Activated naive CD4-positive, alpha-beta T cell treated with anti-CD3 and anti-CD28 coated beads for 36 hours (primary cell): ENCODE data around the gene DNAH2. TPM values are rescaled to one million over a fixed set of nuclear protein-coding genes. Genes with fewer than 3 reads are reported as not detected.
"Not testable (repeated sequence)": the region's sequence is repeated elsewhere in the genome, so short reads cannot be mapped to it uniquely, and the experiment has no call there.

Experiments
- CTCF ChIA-PET: fragments of 350-600 bp; sonication (Branson Sonifier 250); formaldehyde crosslinking; loops from one replicate; lab custom pipeline; 2021; ENCODE audit warnings: antibody characterized with exemption; lab: Charles Lee
- DNase-seq: peaks from one replicate; pipeline ENCODE4 v3.0.0-alpha.2; 2020
- H3K27ac Mint-ChIP-seq: one replicate; pipeline ENCODE4 v1.8.0; 2021; ENCODE audit warnings: mild to moderate bottlenecking, mixed read lengths
- H3K27me3 Mint-ChIP-seq: one replicate; pipeline ENCODE4 v1.8.0; 2021; ENCODE audit warnings: low read depth, mixed read lengths
- H3K36me3 Mint-ChIP-seq: one replicate; pipeline ENCODE4 v1.8.0; 2021; ENCODE audit warnings: low read depth, mixed read lengths
- H3K4me1 Mint-ChIP-seq: one replicate; pipeline ENCODE4 v1.8.0; 2021; ENCODE audit warnings: low read depth, mixed read lengths
- H3K4me3 Mint-ChIP-seq: one replicate; pipeline ENCODE4 v1.8.0; 2021; ENCODE audit warnings: mild to moderate bottlenecking, moderate library complexity, mixed read lengths
- H3K9me3 Mint-ChIP-seq: one replicate; pipeline ENCODE4 v1.8.0; 2021; ENCODE audit warnings: mixed read lengths
- intact Hi-C: fragments of 100-400 bp; cut with micrococcal nuclease; formaldehyde crosslinking; loops from one replicate; pipeline ENCODE4 v1.15.1; 2023
- total RNA-seq, 2 experiments: library from RNA; stranded (reverse); gene quantifications; one replicate each; pipeline ENCODE4 v1.2.3, GENCODE V29; 2021

Gene DNAH2
- total RNA-seq, 2 experiments from 2014 or later, result not detected

DNA sequence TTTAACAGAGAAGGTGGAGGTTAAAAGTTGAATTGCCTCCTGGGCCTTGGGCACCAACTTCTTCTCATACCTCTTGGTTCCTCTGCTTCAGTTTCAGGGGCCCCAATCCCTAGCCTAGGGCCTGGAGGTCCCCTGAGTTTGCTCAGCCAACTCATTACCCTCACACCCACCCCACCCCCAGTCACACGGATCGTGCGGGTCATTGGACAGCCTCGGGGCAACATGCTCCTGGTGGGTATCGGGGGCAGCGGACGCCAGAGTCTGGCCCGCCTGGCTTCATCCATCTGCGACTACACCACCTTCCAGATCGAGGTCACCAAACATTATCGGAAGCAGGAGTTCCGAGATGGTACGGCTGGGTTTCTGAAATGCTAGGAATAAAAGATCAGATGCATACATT lies 80.4 kb downstream of the DNAH2 start:
- Mint-ChIP-seq H3K9me3 (no peaks in the 10 kb centered on the region), H3K4me1 (no peaks in the 10 kb centered on the region), H3K27ac (no peak overlapping the region), H3K4me3 (no peak overlapping the region), H3K36me3 (no peaks in the 10 kb centered on the region), H3K27me3 (no peaks in the 10 kb centered on the region)
- DNase-seq, result no peak
- intact Hi-C loops, result no loop called here
- CTCF ChIA-PET, result no interaction called here

DNA sequence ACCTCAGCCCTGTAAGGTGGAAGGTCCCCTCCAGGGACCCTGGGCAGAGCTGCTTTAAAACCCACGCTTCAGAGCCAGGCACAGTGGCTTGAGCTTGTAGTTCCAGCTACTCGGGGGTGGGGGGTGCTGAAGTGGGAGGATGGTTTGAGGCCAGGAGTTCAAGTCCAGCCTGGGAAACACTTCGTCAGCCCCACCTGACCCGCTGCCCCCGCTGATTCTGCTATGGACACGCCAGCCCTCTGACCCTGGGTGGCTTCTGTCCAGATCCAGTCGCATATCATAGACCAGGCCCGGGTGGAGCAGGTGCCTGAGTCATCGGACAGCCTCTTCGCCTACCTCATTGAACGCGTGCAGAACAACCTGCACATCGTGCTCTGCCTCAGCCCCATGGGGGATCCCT lies 81.3 kb downstream of the DNAH2 start:
- Mint-ChIP-seq H3K27ac (no peak overlapping the region), H3K4me1 (no peaks in the 10 kb centered on the region), H3K27me3 (no peaks in the 10 kb centered on the region), H3K9me3 (no peaks in the 10 kb centered on the region), H3K4me3 (no peak overlapping the region), H3K36me3 (no peaks in the 10 kb centered on the region)
- no peak for DNase-seq
- CTCF ChIA-PET, result interaction anchor here (0.5 kb wide), 1 partner anchor 197 kb away, joined by 3 read pairs; no protein-coding TSS in a partner anchor
- intact Hi-C loops, result no loop called here

DNA sequence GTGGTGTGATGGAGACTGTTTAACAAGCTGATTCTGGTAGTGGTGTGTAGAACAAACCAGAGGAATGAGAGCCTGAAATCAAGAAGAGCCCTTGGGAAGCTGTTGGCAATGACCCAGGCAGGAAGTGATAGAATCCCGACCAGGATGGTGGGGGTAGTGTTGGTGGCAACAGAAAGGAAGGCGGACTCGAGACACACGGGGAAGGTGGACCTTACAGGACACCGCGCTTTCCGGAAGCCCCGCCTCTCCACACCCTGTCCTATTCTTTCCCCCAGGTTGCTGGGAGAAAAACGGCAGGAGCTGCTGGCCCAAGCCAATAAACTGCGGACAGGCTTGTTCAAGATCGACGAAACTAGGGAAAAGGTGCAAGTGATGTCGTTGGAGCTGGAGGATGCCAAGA lies 86.4 kb downstream of the DNAH2 start:
- no peak for DNase-seq
- no peak overlapping the region for H3K4me3 Mint-ChIP-seq
- no peaks in the 10 kb centered on the region for H3K9me3 Mint-ChIP-seq
- CTCF ChIA-PET, result interaction anchor here (0.6 kb wide), 1 partner anchor 21 kb away, joined by 3 read pairs; no protein-coding TSS in a partner anchor
- no peak overlapping the region for H3K27ac Mint-ChIP-seq
- intact Hi-C loops, result no loop called here
- no peaks in the 10 kb centered on the region for H3K36me3 Mint-ChIP-seq
- peaks cover 3% of the 10 kb centered on the region for H3K27me3 Mint-ChIP-seq
- no peaks in the 10 kb centered on the region for H3K4me1 Mint-ChIP-seq

DNA sequence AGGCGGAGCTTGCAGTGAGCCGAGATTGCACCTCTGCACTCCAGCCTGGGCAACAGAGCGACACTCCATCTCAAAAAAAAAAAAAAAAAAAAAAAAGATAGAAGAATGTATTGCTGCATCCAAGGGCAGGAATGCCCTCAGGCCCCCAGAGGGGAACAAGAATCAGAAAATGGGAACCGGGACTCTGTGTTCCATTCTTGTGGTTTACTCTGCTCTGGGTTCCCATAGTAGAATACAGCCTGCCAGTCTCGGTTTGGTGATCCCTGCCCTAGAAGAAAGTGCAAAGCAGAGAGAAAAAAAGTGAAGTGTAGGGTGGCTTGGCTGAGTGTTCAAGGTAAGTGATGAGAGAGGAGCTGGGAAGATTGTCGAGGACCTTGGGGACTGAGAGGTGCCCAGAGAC lies 89.0 kb downstream of the DNAH2 start:
- no peak overlapping the region for H3K4me3 Mint-ChIP-seq
- H3K9me3 Mint-ChIP-seq, result no peaks in the 10 kb centered on the region
- DNase-seq, result no peak
- peaks cover 5% of the 10 kb centered on the region for H3K4me1 Mint-ChIP-seq
- CTCF ChIA-PET, result no interaction called here
- H3K36me3 Mint-ChIP-seq, result no peaks in the 10 kb centered on the region
- intact Hi-C loops, result no loop called here
- no peak overlapping the region for H3K27ac Mint-ChIP-seq
- peaks cover 3% of the 10 kb centered on the region for H3K27me3 Mint-ChIP-seq

DNA sequence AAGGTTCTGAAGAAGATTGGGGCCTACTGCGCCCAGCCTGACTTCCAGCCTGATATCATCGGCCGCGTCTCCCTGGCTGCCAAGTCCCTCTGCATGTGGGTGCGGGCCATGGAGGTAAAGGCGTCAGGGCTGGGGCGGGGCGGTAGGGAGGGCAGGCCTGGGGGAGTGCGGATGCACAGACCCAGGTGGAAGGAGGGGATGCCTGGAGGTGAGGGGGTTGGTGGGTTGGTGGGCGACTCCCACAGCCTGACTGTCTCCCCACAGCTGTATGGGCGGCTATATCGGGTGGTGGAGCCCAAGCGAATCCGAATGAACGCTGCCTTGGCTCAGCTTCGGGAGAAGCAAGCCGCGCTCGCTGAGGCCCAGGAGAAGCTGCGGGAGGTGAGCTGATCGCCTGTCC lies 89.7 kb downstream of the DNAH2 start:
- intact Hi-C loops, result no loop called here
- Mint-ChIP-seq H3K4me3 (no peak overlapping the region), H3K4me1 (peaks cover 5% of the 10 kb centered on the region), H3K36me3 (no peaks in the 10 kb centered on the region), H3K9me3 (no peaks in the 10 kb centered on the region), H3K27ac (no peak overlapping the region), H3K27me3 (peaks cover 3% of the 10 kb centered on the region)
- CTCF ChIA-PET, result no interaction called here
- DNase-seq, result no peak

DNA sequence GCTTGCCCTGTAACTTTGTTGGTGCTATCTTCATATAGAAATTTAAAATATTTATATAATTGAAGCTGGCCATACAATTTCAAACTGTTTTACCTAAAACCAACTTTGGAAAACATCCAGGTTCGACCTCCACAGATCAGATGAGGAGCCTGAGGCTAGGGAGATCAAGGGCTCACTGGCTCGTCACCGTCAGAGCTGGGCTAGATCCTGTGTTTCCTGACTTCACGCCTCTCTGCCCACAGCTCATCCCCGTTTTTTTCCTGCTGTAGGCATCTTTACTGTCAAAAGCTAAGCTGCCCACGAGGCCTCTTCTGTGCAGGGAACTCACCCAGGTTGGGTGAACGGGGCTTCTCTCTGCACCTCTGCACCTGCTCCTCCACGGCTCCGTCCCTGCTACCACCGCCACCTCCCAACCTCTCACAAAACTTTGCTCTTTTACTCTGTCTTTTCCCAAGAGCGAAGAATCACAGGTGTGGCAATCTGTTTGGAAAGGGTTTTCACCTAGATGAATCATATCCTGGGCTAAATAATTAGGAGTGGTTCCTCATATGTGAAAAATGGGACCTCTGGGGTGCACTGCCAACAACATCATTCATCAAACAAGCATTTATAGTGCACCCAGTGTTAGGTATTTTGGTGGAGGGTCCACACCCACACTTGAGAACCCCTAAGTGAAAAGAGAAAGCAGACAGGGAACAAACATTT lies 91.7 kb downstream of the DNAH2 start:
- Mint-ChIP-seq H3K27me3 (peaks cover 3% of the 10 kb centered on the region), H3K4me1 (peaks cover 5% of the 10 kb centered on the region), H3K36me3 (no peaks in the 10 kb centered on the region), H3K27ac (no peak overlapping the region), H3K4me3 (no peak overlapping the region), H3K9me3 (no peaks in the 10 kb centered on the region)
- DNase-seq, result no peak
- CTCF ChIA-PET, result interaction anchor here (0.8 kb wide), 1 partner anchor 16 kb away, joined by 3 read pairs; no protein-coding TSS in a partner anchor
- intact Hi-C loops, result no loop called here

DNA sequence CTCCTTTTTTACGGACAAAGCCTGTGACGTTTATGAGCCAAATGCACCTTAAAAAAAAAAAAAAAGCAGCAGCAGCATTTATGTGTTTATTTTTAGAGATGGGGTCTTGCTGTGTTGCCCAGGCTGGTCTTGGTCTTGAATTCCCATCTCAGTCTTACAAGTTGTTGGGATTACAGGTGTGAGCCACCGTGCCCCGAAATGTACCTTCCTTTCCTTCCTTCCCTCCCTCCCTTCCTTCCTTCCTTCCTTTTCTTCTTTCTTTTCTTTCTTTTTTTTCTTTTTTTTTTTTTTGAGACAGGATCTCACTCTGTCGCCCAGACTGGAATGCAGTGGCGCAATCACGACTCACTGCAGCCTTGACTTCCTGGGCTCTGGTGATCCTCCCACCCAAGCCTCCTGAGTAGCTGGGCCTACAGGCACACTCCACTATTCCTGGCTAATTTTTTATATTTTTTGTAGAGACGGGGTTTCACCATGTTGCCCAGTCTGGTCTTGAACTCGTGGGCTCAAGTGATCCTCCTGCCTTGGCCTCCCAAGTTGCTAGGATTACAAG lies 92.3 kb downstream of the DNAH2 start:
- intact Hi-C loops, H3K4me3 Mint-ChIP-seq, H3K27ac Mint-ChIP-seq, H3K27me3 Mint-ChIP-seq, H3K4me1 Mint-ChIP-seq, H3K36me3 Mint-ChIP-seq, DNase-seq, H3K9me3 Mint-ChIP-seq, CTCF ChIA-PET: not testable (repeated sequence)

DNA sequence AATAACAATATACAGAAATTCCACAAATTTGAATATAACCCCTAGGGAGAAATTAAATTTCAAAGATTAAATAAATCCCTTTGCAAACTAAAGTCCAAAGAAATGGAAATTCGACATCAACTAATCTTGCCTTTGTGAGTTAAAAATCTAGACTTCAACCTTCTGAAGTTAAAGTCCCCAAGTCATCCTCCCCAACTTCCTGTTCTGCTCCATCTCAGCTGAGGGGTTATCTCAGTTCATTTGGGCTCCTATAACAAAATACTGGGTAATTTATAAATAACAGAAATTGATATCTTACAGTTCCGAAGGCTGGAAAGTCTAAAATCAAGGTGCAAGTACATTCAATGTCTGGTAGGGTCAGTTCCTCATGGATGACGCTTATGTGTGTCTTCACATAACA lies 93.7 kb downstream of the DNAH2 start:
- Mint-ChIP-seq H3K9me3 (no peaks in the 10 kb centered on the region), H3K27ac (no peak overlapping the region), H3K36me3 (no peaks in the 10 kb centered on the region), H3K4me1 (peaks cover 5% of the 10 kb centered on the region), H3K27me3 (peaks cover 3% of the 10 kb centered on the region), H3K4me3 (no peak overlapping the region)
- intact Hi-C loops, result no loop called here
- CTCF ChIA-PET, result interaction anchor here (0.5 to 3.3 kb wide), 4 partner anchors 13 to 261 kb away, joined by 3 to 10 read pairs (median 6); no protein-coding TSS in a partner anchor
- DNase-seq, result no peak

DNA sequence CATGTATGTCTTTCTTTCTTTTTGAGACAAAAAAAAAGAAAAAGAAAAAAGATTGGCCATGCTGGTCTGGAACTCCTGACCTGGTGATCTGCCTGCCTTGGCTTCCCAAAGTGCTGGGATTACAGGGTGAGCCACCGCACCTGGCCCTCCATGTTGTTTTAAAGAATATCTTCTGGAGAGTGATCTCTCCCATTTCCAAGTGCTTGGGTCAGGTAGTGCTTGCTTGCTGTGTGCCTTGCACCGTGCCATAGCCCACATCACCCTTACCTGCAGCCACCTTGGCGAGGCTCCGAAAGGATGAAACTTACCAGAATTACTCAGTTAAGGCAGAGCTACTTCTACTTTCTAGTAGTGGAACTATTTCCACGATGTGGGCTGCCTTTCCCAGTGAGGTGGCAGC lies 97.4 kb downstream of the DNAH2 start:
- Mint-ChIP-seq H3K27me3 (no peaks in the 10 kb centered on the region), H3K36me3 (no peaks in the 10 kb centered on the region), H3K4me1 (peaks cover 5% of the 10 kb centered on the region), H3K27ac (no peak overlapping the region), H3K4me3 (no peak overlapping the region), H3K9me3 (no peaks in the 10 kb centered on the region)
- no peak for DNase-seq
- CTCF ChIA-PET, result interaction anchor here (0.6 kb wide), 1 partner anchor 149 kb away, joined by 3 read pairs; no protein-coding TSS in a partner anchor
- intact Hi-C loops, result no loop called here

DNA sequence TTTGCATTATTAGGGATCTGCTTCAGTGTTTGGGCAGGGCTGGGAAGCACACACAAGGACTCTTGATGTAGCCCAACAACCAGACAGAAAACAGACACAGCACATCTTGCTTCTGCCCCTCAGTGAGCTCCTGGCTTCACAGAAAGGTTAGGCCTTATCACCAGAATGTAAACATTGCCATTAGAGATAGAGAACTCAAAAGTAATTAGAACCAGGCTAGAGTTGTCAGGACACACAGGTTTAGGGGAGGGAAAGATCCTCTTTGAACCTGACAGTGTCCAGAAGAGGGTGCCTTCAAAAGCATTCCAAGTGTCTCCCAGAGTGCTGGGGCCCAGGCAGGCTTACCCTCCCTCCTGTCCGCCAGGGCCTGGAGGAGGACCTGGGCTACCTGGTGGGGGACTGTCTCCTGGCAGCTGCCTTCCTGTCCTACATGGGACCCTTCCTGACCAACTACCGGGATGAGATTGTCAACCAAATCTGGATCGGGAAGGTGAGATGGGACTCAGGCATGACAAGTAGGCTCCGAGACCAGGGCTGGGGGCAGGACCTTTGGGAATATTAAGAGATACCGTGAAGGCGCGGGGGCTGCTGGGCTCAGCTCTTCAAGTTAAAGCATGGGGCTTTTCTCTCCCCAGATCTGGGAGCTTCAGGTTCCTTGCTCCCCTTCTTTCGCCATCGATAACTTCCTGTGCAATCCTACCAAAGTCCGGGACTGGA lies 99.5 kb downstream of the DNAH2 start:
- CTCF ChIA-PET, result interaction anchor here (0.5 to 2.4 kb wide), 4 partner anchors 8 to 240 kb away, joined by 3 to 11 read pairs (median 4); no protein-coding TSS in a partner anchor
- Mint-ChIP-seq H3K9me3 (no peaks in the 10 kb centered on the region), H3K27me3 (no peaks in the 10 kb centered on the region), H3K27ac (no peak overlapping the region), H3K4me1 (no peaks in the 10 kb centered on the region), H3K36me3 (no peaks in the 10 kb centered on the region), H3K4me3 (no peak overlapping the region)
- no peak for DNase-seq
- intact Hi-C loops, result no loop called here

DNA sequence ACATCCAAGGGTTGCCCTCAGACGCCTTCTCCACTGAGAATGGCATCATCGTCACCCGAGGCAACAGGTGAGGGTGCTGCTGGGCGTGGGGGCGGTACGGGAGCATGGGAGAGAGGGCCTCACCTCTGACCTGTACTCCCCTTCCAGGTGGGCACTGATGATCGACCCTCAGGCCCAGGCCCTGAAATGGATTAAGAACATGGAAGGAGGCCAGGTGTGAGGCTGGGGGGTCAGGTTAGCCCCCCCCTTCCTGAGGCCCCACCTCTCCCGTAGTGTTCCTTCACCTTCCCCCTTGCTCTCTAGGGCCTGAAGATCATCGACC lies 100.1 kb downstream of the DNAH2 start:
- intact Hi-C loops, result no loop called here
- CTCF ChIA-PET, result interaction anchor here (2.4 kb wide), 1 partner anchor 7 kb away, joined by 11 read pairs; no protein-coding TSS in a partner anchor
- no peaks in the 10 kb centered on the region for H3K4me1 Mint-ChIP-seq

DNA sequence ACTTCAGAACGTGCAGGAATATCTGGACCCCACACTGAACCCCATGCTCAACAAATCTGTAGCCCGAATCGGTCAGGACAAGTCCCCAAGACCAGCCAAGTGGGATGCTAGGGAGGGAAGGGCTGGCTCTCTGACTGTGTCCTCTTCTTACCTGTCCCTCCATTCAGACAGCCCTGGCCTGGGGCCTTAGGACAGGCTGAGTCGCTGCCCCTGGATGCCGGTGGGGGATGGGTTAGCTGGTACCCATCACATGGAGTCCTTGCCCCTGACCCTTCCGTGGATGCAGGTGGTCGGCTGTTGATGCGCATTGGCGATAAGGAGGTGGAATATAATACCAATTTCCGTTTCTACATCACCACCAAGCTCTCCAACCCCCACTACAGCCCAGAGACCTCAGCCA lies 100.5 kb downstream of the DNAH2 start:
- no peak for DNase-seq
- no peaks in the 10 kb centered on the region for H3K36me3 Mint-ChIP-seq
- no peaks in the 10 kb centered on the region for H3K9me3 Mint-ChIP-seq
- no peak overlapping the region for H3K4me3 Mint-ChIP-seq
- intact Hi-C loops, result no loop called here
- H3K27me3 Mint-ChIP-seq, result no peaks in the 10 kb centered on the region
- H3K4me1 Mint-ChIP-seq, result no peaks in the 10 kb centered on the region
- CTCF ChIA-PET, result interaction anchor here (0.8 kb wide), 1 partner anchor 172 kb away, joined by 3 read pairs; no protein-coding TSS in a partner anchor
- H3K27ac Mint-ChIP-seq, result no peak overlapping the region

More for the DNA sequence above, 100.1 kb downstream of the DNAH2 start:
- Mint-ChIP-seq H3K4me3 (no peak overlapping the region), H3K27ac (no peak overlapping the region), H3K9me3 (no peaks in the 10 kb centered on the region), H3K36me3 (no peaks in the 10 kb centered on the region), H3K27me3 (no peaks in the 10 kb centered on the region)
- DNase-seq, result no peak
